HepG2 (cell line): ENCODE measurements around the gene OGFR. TPM values are rescaled to one million over a fixed set of nuclear protein-coding genes. Genes with fewer than 3 reads are reported as not detected.

Experiments used
- ARID4A ChIP-seq: sonication (generic); formaldehyde crosslinking; IDR thresholded peaks from 2 replicates; pipeline ENCODE4 v1.5.0; 2020; ENCODE audit warnings: mild to moderate bottlenecking, missing genetic modification reagents, borderline replicate concordance
- ATRX ChIP-seq: sonication (generic); formaldehyde crosslinking; IDR thresholded peaks from 2 replicates; pipeline ENCODE4 v1.4.0; 2020; ENCODE audit warnings: missing genetic modification reagents, borderline replicate concordance
- BRCA1 ChIP-seq: sonication (generic); formaldehyde crosslinking; IDR thresholded peaks from 2 replicates; pipeline ENCODE4 v1.4.0; 2020; ENCODE audit warnings: missing genetic modification reagents
- CREBL2 ChIP-seq: sonication (generic); formaldehyde crosslinking; IDR thresholded peaks from 2 replicates; pipeline ENCODE4 v1.8.1; 2023; ENCODE audit warnings: missing genetic modification reagents, mild to moderate bottlenecking, borderline replicate concordance
- EEA1 ChIP-seq: sonication (generic); formaldehyde crosslinking; IDR thresholded peaks from 2 replicates; pipeline ENCODE4 v1.5.1; 2020; ENCODE audit warnings: mild to moderate bottlenecking, missing genetic modification reagents, borderline replicate concordance
- HDAC2 ChIP-seq: sonication (generic); formaldehyde crosslinking; IDR thresholded peaks from 2 replicates; pipeline ENCODE4 v1.4.0; 2020; ENCODE audit warnings: missing genetic modification reagents
- HIVEP1 ChIP-seq: sonication (generic); formaldehyde crosslinking; IDR thresholded peaks from 2 replicates; pipeline ENCODE4 v1.4.0; 2020; ENCODE audit warnings: mild to moderate bottlenecking, missing genetic modification reagents
- MBNL3 ChIP-seq: fragments of 250-450 bp; sonication (Bioruptor Pico); conservative IDR thresholded peaks from 2 replicates; pipeline ENCODE4 v1.8.0; 2022; ENCODE audit warnings: mild to moderate bottlenecking, inconsistent platforms
- MEF2D ChIP-seq: sonication (generic); formaldehyde crosslinking; IDR thresholded peaks from 2 replicates; pipeline ENCODE4 v1.5.1; 2020; ENCODE audit warnings: mild to moderate bottlenecking, missing genetic modification reagents
- MIXL1 ChIP-seq: IDR thresholded peaks from 2 replicates; pipeline ENCODE4 v1.6.1; 2016
- MZF1 ChIP-seq: sonication (generic); formaldehyde crosslinking; IDR thresholded peaks from 2 replicates; pipeline ENCODE4 v1.8.1; 2023; ENCODE audit warnings: mild to moderate bottlenecking, missing genetic modification reagents, borderline replicate concordance
- NR2F1 ChIP-seq, 2 experiments: fragments of 450-650 bp in 1 of 2; formaldehyde crosslinking in 1 of 2; IDR thresholded peaks; 2 replicates each; pipeline versions ENCODE4 v1.5.0 to v1.6.1; 2016 to 2020; ENCODE audit warnings: mild to moderate bottlenecking in 1 of 2, missing compliant biosample characterization in 1 of 2, missing genetic modification reagents in 1 of 2, moderate library complexity in 1 of 2
- RNF2 ChIP-seq: fragments of 450-650 bp; conservative IDR thresholded peaks from 2 replicates; pipeline ENCODE4 v1.6.1; 2016; ENCODE audit warnings: low read depth
- ZNF142 ChIP-seq: sonication (generic); formaldehyde crosslinking; IDR thresholded peaks from 2 replicates; pipeline ENCODE4 v1.4.0; 2020; ENCODE audit warnings: missing genetic modification reagents
- ZNF30 ChIP-seq: sonication (generic); formaldehyde crosslinking; IDR thresholded peaks from 2 replicates; pipeline ENCODE4 v1.5.0; 2020; ENCODE audit warnings: mild to moderate bottlenecking, missing genetic modification reagents
- ZNF326 ChIP-seq: sonication (generic); formaldehyde crosslinking; IDR thresholded peaks from 2 replicates; pipeline ENCODE4 v1.4.0; 2020; ENCODE audit warnings: missing genetic modification reagents, borderline replicate concordance
- ZNF414 ChIP-seq: sonication (generic); formaldehyde crosslinking; IDR thresholded peaks from 2 replicates; pipeline ENCODE4 v1.5.0; 2020; ENCODE audit warnings: missing genetic modification reagents
- ZNF737 ChIP-seq: sonication (generic); formaldehyde crosslinking; IDR thresholded peaks from 2 replicates; pipeline ENCODE4 v1.5.0; 2020; ENCODE audit warnings: missing genetic modification reagents, mild to moderate bottlenecking, borderline replicate concordance
- polyA plus RNA-seq, 8 experiments: library from polyadenylated mRNA; depleted of rRNA in 3 of 8; stranded (reverse) in 7 of 8; unstranded in 1 of 8; fragments of >200 nt; fragmentation: Illumina TruSeq in 4 of 8; extraction: Trizol in 4 of 8; gene quantifications; 2 replicates each; pipeline versions ENCODE4 v1.2.1 to v1.2.3, GENCODE V29; 2011 to 2016; ENCODE audit warnings: low read depth in 4 of 8, missing spikeins in 1 of 8, mixed read lengths in 1 of 8; ENCODE audit not compliant: insufficient read depth in 1 of 8
- total RNA-seq, 5 experiments: library from RNA; depleted of rRNA; stranded (reverse); fragments of >200 nt; fragmentation: Illumina TruSeq; extraction: Trizol; gene quantifications; 2 replicates each; pipeline ENCODE4 v1.2.3, GENCODE V29; 2016; ENCODE audit warnings: low read depth in 1 of 5

Gene OGFR
- total and polyA plus RNA-seq, 2 of the 13 experiments (the other 11 are each of a cell fraction or from before 2014, with no cell fraction given) = 47.7 to 81.8 TPM

- TF ChIP-seq ARID4A (CRISPR knock-in tag) (peak; percentile 54; the same call in 1 of the 2 replicates), MBNL3 (no peak), RNF2 (peak; percentile 72; the same call in 1 of the 2 replicates), ZNF142 (CRISPR knock-in tag) (peak; percentile 39; the same call in 1 of the 2 replicates), MZF1 (CRISPR knock-in tag) (no peak), MIXL1 (CRISPR knock-in tag) (peak; percentile 63; the same call in 1 of the 2 replicates), ZNF30 (CRISPR knock-in tag) (no peak), CREBL2 (CRISPR knock-in tag) (no peak), ATRX (CRISPR knock-in tag) (no peak), ZNF414 (CRISPR knock-in tag) (peak; percentile 14; the same call in 1 of the 2 replicates), HIVEP1 (peak; percentile 15), BRCA1 (CRISPR knock-in tag) (no peak), ZNF326 (CRISPR knock-in tag) (no peak), MEF2D (CRISPR knock-in tag) (peak; percentile 57; the same call in 1 of the 2 replicates), HDAC2 (peak; percentile 42; the same call in 1 of the 2 replicates), NR2F1 (CRISPR knock-in tag; IDR thresholded peaks at IDR 0.05) (no peak), EEA1 (CRISPR knock-in tag) (peak; percentile 56; the same call in 1 of the 2 replicates), ZNF737 (CRISPR knock-in tag) (peak; percentile 80; the same call in 1 of the 2 replicates)
Measured at GRCh38 chr20:62795023-62795761, 9.4 kb upstream of the OGFR start (continued).
